Glomerular visceral epithelial cell (primary cell): ENCODE results near the gene RNF175.
"Not testable (repeated sequence)": the region's sequence is repeated elsewhere in the genome, so short reads cannot be mapped to it uniquely, and the experiment has no call there.

Experiments used
- DNase-seq: peaks from one replicate; pipeline ENCODE4 v3.0.0-alpha.2; 2016; ENCODE audit errors: extremely low spot score

The RNF175 gene

GRCh38 chr4:153683763-153684181 is 76.1 kb downstream of the RNF175 start:
- DNase-seq = no peak

- DNase-seq = no peak
Observed at GRCh38 chr4:153679486-153679885, 80.3 kb downstream of the RNF175 start.

GRCh38 chr4:153676984-153677383 is 82.8 kb downstream of the RNF175 start:
- DNase-seq = peak; percentile 87

- peak; percentile 51 for DNase-seq
Observed at GRCh38 chr4:153676486-153676885, 83.3 kb downstream of the RNF175 start.

GRCh38 chr4:153669838-153670237 is 90.0 kb downstream of the RNF175 start:
- no peak for DNase-seq

GRCh38 chr4:153668647-153669046 is 91.2 kb downstream of the RNF175 start:
- no peak for DNase-seq

GRCh38 chr4:153666505-153666904 is 93.3 kb downstream of the RNF175 start:
- DNase-seq = not testable (repeated sequence)

GRCh38 chr4:153663667-153664066 is 96.2 kb downstream of the RNF175 start:
- no peak for DNase-seq

GRCh38 chr4:153661908-153662307 is 97.9 kb downstream of the RNF175 start:
- no peak for DNase-seq

- no peak for DNase-seq
Observed at GRCh38 chr4:153661215-153661822, 98.5 kb downstream of the RNF175 start.
